ENCODE measurements around the gene METTL2B.

DNA sequence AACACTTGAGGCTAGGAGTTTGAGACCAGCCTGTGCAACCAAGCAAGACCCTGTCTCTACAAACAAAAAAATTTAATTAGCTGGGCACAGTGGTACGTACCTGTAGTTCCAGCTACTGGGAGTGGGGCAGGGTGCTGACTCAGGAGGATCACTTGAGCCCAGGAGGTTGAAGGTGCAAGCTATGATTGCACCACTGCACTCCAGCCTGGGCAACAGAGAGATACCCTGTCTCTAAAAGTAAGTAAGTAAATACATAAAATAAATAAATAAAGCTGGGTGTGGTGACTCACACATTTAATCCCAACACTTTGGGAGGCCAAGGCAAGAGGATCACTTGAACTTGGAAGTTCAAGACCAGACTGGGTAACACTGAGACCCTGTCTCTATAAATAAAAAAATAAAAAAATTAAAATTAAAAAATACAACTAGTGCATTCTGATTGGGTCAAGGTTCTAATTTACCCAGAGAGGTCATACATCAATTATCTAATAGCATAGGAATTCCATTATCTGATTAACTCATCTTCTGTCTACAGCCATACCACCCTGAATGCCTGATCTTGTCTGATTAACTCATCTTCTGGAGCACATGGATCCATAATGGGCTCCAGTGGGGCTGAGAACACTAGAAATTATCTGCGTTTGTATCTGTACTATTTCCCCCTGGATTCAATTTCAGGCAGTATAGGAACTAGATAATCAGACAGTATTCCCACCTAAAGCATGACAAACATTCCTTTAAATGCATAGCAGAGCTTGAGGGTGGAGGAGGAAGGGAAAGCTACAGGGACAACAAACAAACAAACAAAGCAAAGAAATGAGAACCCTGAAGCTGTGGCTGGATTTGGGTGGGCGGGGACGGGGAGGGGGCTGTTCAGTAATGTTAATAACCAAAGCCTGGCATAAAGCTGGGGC is 41.9 kb upstream of the METTL2B start:
- no peak for TF ChIP-seq PHF8 (conservative IDR thresholded peaks at IDR 0.05; ENCODE audit: low read depth, low read length)
- TF ChIP-seq, protein P1, sequence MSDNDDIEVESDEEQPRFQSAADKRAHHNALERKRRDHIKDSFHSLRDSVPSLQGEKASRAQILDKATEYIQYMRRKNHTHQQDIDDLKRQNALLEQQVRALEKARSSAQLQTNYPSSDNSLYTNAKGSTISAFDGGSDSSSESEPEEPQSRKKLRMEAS (IDR thresholded peaks at IDR 0.05) = no peak
- no peak for TF ChIP-seq HDAC6 (IDR thresholded peaks at IDR 0.05; ENCODE audit: low read depth, low read length)
- TF ChIP-seq TCF12 (IDR thresholded peaks at IDR 0.05; ENCODE audit: low read depth, low read length) = no peak
- TF ChIP-seq, protein P2, sequence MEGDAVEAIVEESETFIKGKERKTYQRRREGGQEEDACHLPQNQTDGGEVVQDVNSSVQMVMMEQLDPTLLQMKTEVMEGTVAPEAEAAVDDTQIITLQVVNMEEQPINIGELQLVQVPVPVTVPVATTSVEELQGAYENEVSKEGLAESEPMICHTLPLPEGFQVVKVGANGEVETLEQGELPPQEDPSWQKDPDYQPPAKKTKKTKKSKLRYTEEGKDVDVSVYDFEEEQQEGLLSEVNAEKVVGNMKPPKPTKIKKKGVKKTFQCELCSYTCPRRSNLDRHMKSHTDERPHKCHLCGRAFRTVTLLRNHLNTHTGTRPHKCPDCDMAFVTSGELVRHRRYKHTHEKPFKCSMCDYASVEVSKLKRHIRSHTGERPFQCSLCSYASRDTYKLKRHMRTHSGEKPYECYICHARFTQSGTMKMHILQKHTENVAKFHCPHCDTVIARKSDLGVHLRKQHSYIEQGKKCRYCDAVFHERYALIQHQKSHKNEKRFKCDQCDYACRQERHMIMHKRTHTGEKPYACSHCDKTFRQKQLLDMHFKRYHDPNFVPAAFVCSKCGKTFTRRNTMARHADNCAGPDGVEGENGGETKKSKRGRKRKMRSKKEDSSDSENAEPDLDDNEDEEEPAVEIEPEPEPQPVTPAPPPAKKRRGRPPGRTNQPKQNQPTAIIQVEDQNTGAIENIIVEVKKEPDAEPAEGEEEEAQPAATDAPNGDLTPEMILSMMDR (IDR thresholded peaks at IDR 0.05; ENCODE audit: control extremely low read depth in 1 of 3, insufficient read depth in 1 of 3, low read depth in 1 of 3, low read length in 3 of 3) = no peak
